GM12878 (cell line): ENCODE measurements around the gene SLC26A8. TPM values are rescaled to one million over a fixed set of nuclear protein-coding genes. Genes with fewer than 3 reads are reported as not detected.

Experiments
- ATAC-seq: fragments of 200-7000 bp; cut with Tn5 transposase; 3 replicates; pipeline ENCODE4 v1.9.1; 2020; ENCODE audit warnings: mild to moderate bottlenecking, moderate library complexity
- BruUV-seq: library from RNA; stranded (reverse); fragments of 400-500 nt; replicated peaks from 2 replicates; lab custom pipeline; 2021; lab: Mats Ljungman, UMichigan
- CTCF ChIA-PET: fragments of 300-600 bp; sonication (Branson Sonifier 250); formaldehyde crosslinking; extraction: SDS; loops from one replicate; lab custom pipeline; 2021; ENCODE audit warnings: inconsistent platforms; lab: Yijun Ruan, JAX
- POLR2A ChIA-PET: fragments of 350-600 bp; formaldehyde crosslinking; extraction: SDS; loops from one replicate; lab custom pipeline; 2021; ENCODE audit warnings: inconsistent platforms; lab: Charles Lee
- RAD21 ChIA-PET: fragments of 300-600 bp; sonication (Branson Sonifier 250); formaldehyde crosslinking; loops from one replicate; lab custom pipeline; 2023; ENCODE audit warnings: antibody characterized with exemption; ENCODE audit not compliant: unreplicated experiment; lab: Charles Lee
- SMC1A ChIA-PET: fragments of 300-600 bp; sonication (Branson Sonifier 250); formaldehyde crosslinking; loops from one replicate; lab custom pipeline; 2023; ENCODE audit not compliant: unreplicated experiment, uncharacterized antibody; lab: Charles Lee
- DNase-seq: peaks from one replicate; pipeline ENCODE4 v3.0.0-alpha.2; 2011; ENCODE audit warnings: low read depth, low spot score
- FAIRE-seq: peaks from 3 replicates; lab custom pipeline; 2011; peaks lifted over from hg19 to GRCh38; lab: Jason Lieb, UNC
- H2AFZ ChIP-seq: 2 replicates; pipeline ENCODE4 v1.6.0; 2011; ENCODE audit warnings: low read depth, low read length, control low read depth; ENCODE audit not compliant: control insufficient read depth
- H3K27ac ChIP-seq: 2 replicates; pipeline ENCODE4 v1.5.1; 2011; ENCODE audit warnings: control low read depth; ENCODE audit not compliant: control insufficient read depth, insufficient read depth
- H3K27me3 ChIP-seq, 2 experiments: replicated peaks in 1 of 2; 2 replicates each; pipeline versions ENCODE4 v1.6.0 to v1.6.1; 2011; ENCODE audit warnings: low read length in 1 of 2; ENCODE audit not compliant: control insufficient read depth in 2 of 2, insufficient read depth in 2 of 2
- H3K36me3 ChIP-seq, 2 experiments: 2 replicates each; pipeline ENCODE4 v1.5.1; 2011; ENCODE audit warnings: low read length in 1 of 2; ENCODE audit not compliant: control insufficient read depth in 2 of 2, insufficient read depth in 2 of 2
- H3K4me1 ChIP-seq: 2 replicates; pipeline ENCODE4 v1.6.1; 2011; ENCODE audit warnings: mild to moderate bottlenecking, low read length, moderate library complexity, mixed read lengths; ENCODE audit not compliant: control insufficient read depth, insufficient read depth
- H3K4me2 ChIP-seq: 2 replicates; pipeline ENCODE4 v1.6.0; 2011; ENCODE audit warnings: control low read depth; ENCODE audit not compliant: control insufficient read depth, insufficient read depth
- H3K4me3 ChIP-seq: fragments of 200-600 bp; sonication (generic); 2 replicates; pipeline ENCODE4 v1.5.1; 2016
- H3K79me2 ChIP-seq: 2 replicates; pipeline ENCODE4 v1.6.0; 2011; ENCODE audit warnings: low read length; ENCODE audit not compliant: control insufficient read depth, insufficient read depth
- H3K9ac ChIP-seq: 2 replicates; pipeline ENCODE4 v1.8.0; 2011; ENCODE audit warnings: low read length, control low read depth, mixed read lengths; ENCODE audit not compliant: control insufficient read depth, insufficient read depth
- H3K9me3 ChIP-seq: replicated peaks from 3 replicates; pipeline ENCODE4 v1.5.1; 2011; ENCODE audit warnings: mild to moderate bottlenecking, low read length; ENCODE audit not compliant: control insufficient read depth, insufficient read depth
- H4K20me1 ChIP-seq: 2 replicates; pipeline ENCODE4 v1.6.0; 2011; ENCODE audit not compliant: control insufficient read depth, insufficient read depth
- CBX3 ChIP-seq: fragments of 200-600 bp; sonication (generic); IDR thresholded peaks from 2 replicates; pipeline ENCODE4 v1.6.1; 2016; ENCODE audit warnings: low read depth, borderline replicate concordance
- FOXM1 ChIP-seq: IDR thresholded peaks from 2 replicates; pipeline ENCODE4 v1.6.1; 2012; ENCODE audit warnings: low read depth, mild to moderate bottlenecking, inconsistent platforms, low read length, moderate library complexity
- IKZF2 ChIP-seq, 2 experiments: fragments of 450-650 bp; IDR thresholded peaks; 2 replicates each; pipeline ENCODE4 v1.6.1; 2017; ENCODE audit warnings: mild to moderate bottlenecking in 2 of 2, moderate library complexity in 2 of 2
- JUND ChIP-seq: IDR thresholded peaks from 2 replicates; pipeline ENCODE4 v1.6.1; 2012; ENCODE audit warnings: low read depth, mild to moderate bottlenecking, low read length, improper control_type of control experiment, moderate library complexity
- KLF5 ChIP-seq: fragments of 450-650 bp; IDR thresholded peaks from 2 replicates; pipeline ENCODE4 v1.6.1; 2014; ENCODE audit warnings: mild to moderate bottlenecking; ENCODE audit not compliant: partially characterized antibody
- MTA3 ChIP-seq: IDR thresholded peaks from 2 replicates; pipeline ENCODE4 v1.6.1; 2012; ENCODE audit warnings: low read length, inconsistent platforms, borderline replicate concordance
- MYB ChIP-seq: fragments of 150-350 bp; IDR thresholded peaks from 2 replicates; pipeline ENCODE4 v1.6.1; 2014; ENCODE audit warnings: mild to moderate bottlenecking, low read depth, low read length, borderline replicate concordance
- NR2C1 ChIP-seq: fragments of 450-650 bp; IDR thresholded peaks from 2 replicates; pipeline ENCODE4 v1.6.1; 2017; ENCODE audit warnings: antibody characterized with exemption, mild to moderate bottlenecking, moderate library complexity
- NR2F1 ChIP-seq: fragments of 450-650 bp; conservative IDR thresholded peaks from 2 replicates; pipeline ENCODE4 v1.6.1; 2017; ENCODE audit warnings: mild to moderate bottlenecking
- PAX5 ChIP-seq: IDR thresholded peaks from 2 replicates; pipeline ENCODE4 v1.6.1; 2011; ENCODE audit warnings: low read depth, low read length, borderline replicate concordance
- SIN3A ChIP-seq: IDR thresholded peaks from 2 replicates; pipeline ENCODE4 v1.6.1; 2012; ENCODE audit warnings: low read depth, low read length, improper control_type of control experiment
- TBL1XR1 ChIP-seq: IDR thresholded peaks from 2 replicates; pipeline ENCODE4 v1.6.1; 2012; ENCODE audit warnings: low read depth, low read length, improper control_type of control experiment
- TCF12 ChIP-seq: IDR thresholded peaks from 2 replicates; pipeline ENCODE4 v1.6.1; 2011; ENCODE audit warnings: low read depth, mild to moderate bottlenecking, low read length
- ZSCAN29 ChIP-seq: fragments of 450-650 bp; IDR thresholded peaks from 2 replicates; pipeline ENCODE4 v1.6.1; 2017; ENCODE audit warnings: mild to moderate bottlenecking, moderate library complexity
- WGBS: methylation state at CpG from one replicate; pipeline ENCODE4 v1.1.6; 2016; ENCODE audit warnings: low lambda C conversion rate; ENCODE audit not compliant: insufficient replicate concordance, insufficient coverage; ENCODE audit errors: missing lambda C conversion rate; 5-methylcytosine and 5-hydroxymethylcytosine counted together
- in situ Hi-C: fragments of 300-500 bp; cut with MboI; formaldehyde crosslinking; loops from 9 replicates; pipeline ENCODE4 v1.14.3; 2018; ENCODE audit warnings: mixed read lengths
- intact Hi-C: fragments of 100-400 bp; cut with micrococcal nuclease; formaldehyde crosslinking; loops from one replicate; pipeline ENCODE4 v1.14.2; 2022; ENCODE audit not compliant: unreplicated experiment
- polyA plus RNA-seq, 11 experiments: library from polyadenylated mRNA; depleted of rRNA in 4 of 11; unstranded in 6 of 11; stranded (reverse) in 5 of 11; fragments of >200 nt; fragmentation: Nextera tagmentation in 4 of 11; fragmentation: Illumina TruSeq in 1 of 11; extraction: Ambion mirVana in 4 of 11; extraction: Trizol in 1 of 11; gene quantifications; 1 replicate in 1 of 11; 2 replicates in 10 of 11; pipeline versions ENCODE4 v1.2.1 to v1.2.3, GENCODE V29; 2011 to 2016; ENCODE audit warnings: inconsistent platforms in 2 of 11, missing spikeins in 2 of 11, low read depth in 1 of 11
- total RNA-seq, 4 experiments: library from RNA; depleted of rRNA in 3 of 4; stranded (reverse); fragments of >200 nt in 3 of 4; fragmentation: Illumina TruSeq in 1 of 4; extraction: Trizol in 1 of 4; gene quantifications; 2 replicates each; pipeline versions ENCODE4 v1.2.1 to v1.2.3, GENCODE V29; 2013 to 2021
- TF ChIP-seq, protein P1 (sequence below): IDR thresholded peaks from 2 replicates; pipeline ENCODE4 v1.6.1; 2012; ENCODE audit warnings: low read length, inconsistent platforms
- TF ChIP-seq, protein P2 (sequence below): fragments of 450-650 bp; IDR thresholded peaks from 2 replicates; pipeline ENCODE4 v1.6.1; 2016; ENCODE audit warnings: mild to moderate bottlenecking, moderate library complexity, borderline replicate concordance

SLC26A8 gene
- total and polyA plus RNA-seq, 10 of the 15 experiments (the other 5 are each of a cell fraction or from before 2014, with no cell fraction given): 0.09 to 0.95 (median 0.27) TPM; not detected in 2

DNA sequence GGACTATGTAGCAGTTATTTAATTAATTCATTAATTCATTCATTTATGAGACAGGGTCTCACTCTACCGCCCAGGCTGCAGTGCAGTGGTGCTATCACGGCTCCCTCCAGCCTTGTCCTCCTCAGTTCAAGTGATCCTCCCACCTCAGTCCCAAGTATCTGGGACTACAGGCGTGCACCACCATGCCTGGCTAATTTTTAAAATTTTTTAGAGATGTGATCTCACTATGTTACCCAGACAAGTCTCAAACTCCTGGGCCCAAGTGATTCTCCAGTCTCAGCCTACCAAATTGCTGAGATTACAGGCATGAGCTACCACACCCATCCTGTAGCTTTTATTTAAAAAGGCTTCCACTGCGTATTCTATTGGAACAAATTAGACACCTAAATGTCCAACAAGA, 127.0 kb downstream of the SLC26A8 start:
- FAIRE-seq (no peak), DNase-seq (no peak)
- intact Hi-C loops: no loop called here
- TF ChIP-seq NR2F1: no peak
- TF ChIP-seq, protein P1, sequence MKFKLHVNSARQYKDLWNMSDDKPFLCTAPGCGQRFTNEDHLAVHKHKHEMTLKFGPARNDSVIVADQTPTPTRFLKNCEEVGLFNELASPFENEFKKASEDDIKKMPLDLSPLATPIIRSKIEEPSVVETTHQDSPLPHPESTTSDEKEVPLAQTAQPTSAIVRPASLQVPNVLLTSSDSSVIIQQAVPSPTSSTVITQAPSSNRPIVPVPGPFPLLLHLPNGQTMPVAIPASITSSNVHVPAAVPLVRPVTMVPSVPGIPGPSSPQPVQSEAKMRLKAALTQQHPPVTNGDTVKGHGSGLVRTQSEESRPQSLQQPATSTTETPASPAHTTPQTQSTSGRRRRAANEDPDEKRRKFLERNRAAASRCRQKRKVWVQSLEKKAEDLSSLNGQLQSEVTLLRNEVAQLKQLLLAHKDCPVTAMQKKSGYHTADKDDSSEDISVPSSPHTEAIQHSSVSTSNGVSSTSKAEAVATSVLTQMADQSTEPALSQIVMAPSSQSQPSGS: no peak
- no peak for TF ChIP-seq TBL1XR1
- no peak for TF ChIP-seq NR2C1
- TF ChIP-seq CBX3: no peak
- no peak for TF ChIP-seq MTA3
- TF ChIP-seq PAX5: no peak
- no peak for TF ChIP-seq JUND
- no peak for TF ChIP-seq IKZF2 (IDR thresholded peaks at IDR 0.05)
- TF ChIP-seq KLF5: no peak
- no peak for TF ChIP-seq TCF12
- TF ChIP-seq MYB: no peak
- TF ChIP-seq, protein P2, sequence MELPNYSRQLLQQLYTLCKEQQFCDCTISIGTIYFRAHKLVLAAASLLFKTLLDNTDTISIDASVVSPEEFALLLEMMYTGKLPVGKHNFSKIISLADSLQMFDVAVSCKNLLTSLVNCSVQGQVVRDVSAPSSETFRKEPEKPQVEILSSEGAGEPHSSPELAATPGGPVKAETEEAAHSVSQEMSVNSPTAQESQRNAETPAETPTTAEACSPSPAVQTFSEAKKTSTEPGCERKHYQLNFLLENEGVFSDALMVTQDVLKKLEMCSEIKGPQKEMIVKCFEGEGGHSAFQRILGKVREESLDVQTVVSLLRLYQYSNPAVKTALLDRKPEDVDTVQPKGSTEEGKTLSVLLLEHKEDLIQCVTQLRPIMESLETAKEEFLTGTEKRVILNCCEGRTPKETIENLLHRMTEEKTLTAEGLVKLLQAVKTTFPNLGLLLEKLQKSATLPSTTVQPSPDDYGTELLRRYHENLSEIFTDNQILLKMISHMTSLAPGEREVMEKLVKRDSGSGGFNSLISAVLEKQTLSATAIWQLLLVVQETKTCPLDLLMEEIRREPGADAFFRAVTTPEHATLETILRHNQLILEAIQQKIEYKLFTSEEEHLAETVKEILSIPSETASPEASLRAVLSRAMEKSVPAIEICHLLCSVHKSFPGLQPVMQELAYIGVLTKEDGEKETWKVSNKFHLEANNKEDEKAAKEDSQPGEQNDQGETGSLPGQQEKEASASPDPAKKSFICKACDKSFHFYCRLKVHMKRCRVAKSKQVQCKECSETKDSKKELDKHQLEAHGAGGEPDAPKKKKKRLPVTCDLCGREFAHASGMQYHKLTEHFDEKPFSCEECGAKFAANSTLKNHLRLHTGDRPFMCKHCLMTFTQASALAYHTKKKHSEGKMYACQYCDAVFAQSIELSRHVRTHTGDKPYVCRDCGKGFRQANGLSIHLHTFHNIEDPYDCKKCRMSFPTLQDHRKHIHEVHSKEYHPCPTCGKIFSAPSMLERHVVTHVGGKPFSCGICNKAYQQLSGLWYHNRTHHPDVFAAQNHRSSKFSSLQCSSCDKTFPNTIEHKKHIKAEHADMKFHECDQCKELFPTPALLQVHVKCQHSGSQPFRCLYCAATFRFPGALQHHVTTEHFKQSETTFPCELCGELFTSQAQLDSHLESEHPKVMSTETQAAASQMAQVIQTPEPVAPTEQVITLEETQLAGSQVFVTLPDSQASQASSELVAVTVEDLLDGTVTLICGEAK: no peak
- TF ChIP-seq ZSCAN29: no peak
- no peak for TF ChIP-seq FOXM1
- TF ChIP-seq SIN3A: no peak
- TF ChIP-seq, all 136 proteins: peak for 0
- no peak overlapping the region for H3K9ac ChIP-seq
- 97% methylated on average over 4 of the region's 4 CpGs for WGBS
- ChIA-PET CTCF (interaction anchor here (1.1 kb wide), 1 partner anchor 197 kb away, joined by 3 read pairs; no protein-coding TSS in a partner anchor), RAD21 (no interaction called here), POLR2A (no interaction called here), SMC1A (no interaction called here)
- no peaks in the 10 kb centered on the region for H4K20me1 ChIP-seq
- BruUV-seq: no TSS peak
- H3K36me3 ChIP-seq: peaks cover 0 to 2% of the 10 kb centered on the region in 2 experiments; a peak in 1 of 4 replicates
- in situ Hi-C loops: no loop called here
- H3K4me3 ChIP-seq: no peak overlapping the region
- no peak overlapping the region for H2AFZ ChIP-seq
- H3K27me3 ChIP-seq: no peaks in the 10 kb centered on the region
- no peak overlapping the region for H3K4me2 ChIP-seq
- no peak for ATAC-seq
- H3K79me2 ChIP-seq: peaks cover 42% of the 10 kb centered on the region
- no peaks in the 10 kb centered on the region for H3K9me3 ChIP-seq
- H3K4me1 ChIP-seq: no peaks in the 10 kb centered on the region; the same call in 1 of the 2 replicates
- H3K27ac ChIP-seq: no peak overlapping the region
